ENCODE results near the gene LGALS7.
"Not testable (repeated sequence)": the region's sequence is repeated elsewhere in the genome, so short reads cannot be mapped to it uniquely, and the experiment has no call there.

LGALS7 gene

GRCh38 chr19:38773469-38774177, at the start of gene LGALS7:
TSS of gene LGALS7 (minus strand) at chr19:38773517. CDS start at chr19:38773492, 25 bp downstream.
- DNase-seq: no peak
- in situ Hi-C loops (cut with HindIII; ENCODE audit: low pct_ligation_motif_present, low pct_unique_long_range_greater_than_20kb, low sequenced_read_pairs): no loop called here

GRCh38 chr19:38821230-38821825, 48.0 kb upstream of the LGALS7 start:
- in situ Hi-C loops (cut with HindIII; ENCODE audit: low pct_ligation_motif_present, low pct_unique_long_range_greater_than_20kb, low sequenced_read_pairs); DNase-seq: not testable (repeated sequence)

GRCh38 chr19:38819231-38819920, 46.1 kb upstream of the LGALS7 start:
- in situ Hi-C loops (cut with HindIII; ENCODE audit: low pct_ligation_motif_present, low pct_unique_long_range_greater_than_20kb, low sequenced_read_pairs): no loop called here
- DNase-seq: no peak

GRCh38 chr19:38817081-38817480, 43.8 kb upstream of the LGALS7 start:
- DNase-seq: no peak
- in situ Hi-C loops (cut with HindIII; ENCODE audit: low pct_ligation_motif_present, low pct_unique_long_range_greater_than_20kb, low sequenced_read_pairs): no loop called here

- DNase-seq: no peak
- in situ Hi-C loops (cut with HindIII; ENCODE audit: low pct_ligation_motif_present, low pct_unique_long_range_greater_than_20kb, low sequenced_read_pairs): no loop called here
Observed at GRCh38 chr19:38816131-38816750, 42.9 kb upstream of the LGALS7 start.

- in situ Hi-C loops (cut with HindIII; ENCODE audit: low pct_ligation_motif_present, low pct_unique_long_range_greater_than_20kb, low sequenced_read_pairs): no loop called here
- DNase-seq: no peak
Observed at GRCh38 chr19:38815059-38816001, 42.0 kb upstream of the LGALS7 start.

GRCh38 chr19:38813932-38814331, 40.6 kb upstream of the LGALS7 start:
- in situ Hi-C loops (cut with HindIII; ENCODE audit: low pct_ligation_motif_present, low pct_unique_long_range_greater_than_20kb, low sequenced_read_pairs); DNase-seq: not testable (repeated sequence)

- in situ Hi-C loops (cut with HindIII; ENCODE audit: low pct_ligation_motif_present, low pct_unique_long_range_greater_than_20kb, low sequenced_read_pairs): no loop called here
- DNase-seq: no peak
Observed at GRCh38 chr19:38813323-38813722, 40.0 kb upstream of the LGALS7 start.

- DNase-seq: no peak
- in situ Hi-C loops (cut with HindIII; ENCODE audit: low pct_ligation_motif_present, low pct_unique_long_range_greater_than_20kb, low sequenced_read_pairs): no loop called here
Observed at GRCh38 chr19:38812841-38813320, 39.6 kb upstream of the LGALS7 start, which contains the start of gene LGALS4. TSS of gene LGALS4 (minus strand) at chr19:38812945. CDS start at chr19:38812886, 59 bp downstream.

- no peak for DNase-seq
- in situ Hi-C loops (cut with HindIII; ENCODE audit: low pct_ligation_motif_present, low pct_unique_long_range_greater_than_20kb, low sequenced_read_pairs): no loop called here
Observed at GRCh38 chr19:38812009-38812840, 38.9 kb upstream of the LGALS7 start.

GRCh38 chr19:38809592-38810252, 36.4 kb upstream of the LGALS7 start:
- no peak for DNase-seq
- in situ Hi-C loops (cut with HindIII; ENCODE audit: low pct_ligation_motif_present, low pct_unique_long_range_greater_than_20kb, low sequenced_read_pairs): no loop called here

- DNase-seq: no peak
- in situ Hi-C loops (cut with HindIII; ENCODE audit: low pct_ligation_motif_present, low pct_unique_long_range_greater_than_20kb, low sequenced_read_pairs): no loop called here
Observed at GRCh38 chr19:38808741-38809140, 35.4 kb upstream of the LGALS7 start.

- peak; percentile 46 for DNase-seq
- in situ Hi-C loops (cut with HindIII; ENCODE audit: low pct_ligation_motif_present, low pct_unique_long_range_greater_than_20kb, low sequenced_read_pairs): not testable (repeated sequence)
Observed at GRCh38 chr19:38807374-38808098, 34.2 kb upstream of the LGALS7 start.

- no peak for DNase-seq
- in situ Hi-C loops (cut with HindIII; ENCODE audit: low pct_ligation_motif_present, low pct_unique_long_range_greater_than_20kb, low sequenced_read_pairs): no loop called here
Observed at GRCh38 chr19:38806371-38806770, 33.1 kb upstream of the LGALS7 start.

- no peak for DNase-seq
- in situ Hi-C loops (cut with HindIII; ENCODE audit: low pct_ligation_motif_present, low pct_unique_long_range_greater_than_20kb, low sequenced_read_pairs): no loop called here
Observed at GRCh38 chr19:38805180-38805579, 31.9 kb upstream of the LGALS7 start.

- in situ Hi-C loops (cut with HindIII; ENCODE audit: low pct_ligation_motif_present, low pct_unique_long_range_greater_than_20kb, low sequenced_read_pairs): no loop called here
- no peak for DNase-seq
Observed at GRCh38 chr19:38803543-38803942, 30.2 kb upstream of the LGALS7 start.
